GM19463 (cell line): Measurements from ENCODE around the gene NAT14.
A peak's percentile ranks its signal among the peaks of the same experiment; 100 is the strongest.

Experiments used
- ATAC-seq: cut with Tn5 transposase; IDR thresholded peaks from one replicate; pipeline ENCODE4 v1.9.1; 2021; ENCODE audit warnings: mild to moderate bottlenecking, moderate library complexity; ENCODE audit not compliant: unreplicated experiment

NAT14 gene

DNA sequence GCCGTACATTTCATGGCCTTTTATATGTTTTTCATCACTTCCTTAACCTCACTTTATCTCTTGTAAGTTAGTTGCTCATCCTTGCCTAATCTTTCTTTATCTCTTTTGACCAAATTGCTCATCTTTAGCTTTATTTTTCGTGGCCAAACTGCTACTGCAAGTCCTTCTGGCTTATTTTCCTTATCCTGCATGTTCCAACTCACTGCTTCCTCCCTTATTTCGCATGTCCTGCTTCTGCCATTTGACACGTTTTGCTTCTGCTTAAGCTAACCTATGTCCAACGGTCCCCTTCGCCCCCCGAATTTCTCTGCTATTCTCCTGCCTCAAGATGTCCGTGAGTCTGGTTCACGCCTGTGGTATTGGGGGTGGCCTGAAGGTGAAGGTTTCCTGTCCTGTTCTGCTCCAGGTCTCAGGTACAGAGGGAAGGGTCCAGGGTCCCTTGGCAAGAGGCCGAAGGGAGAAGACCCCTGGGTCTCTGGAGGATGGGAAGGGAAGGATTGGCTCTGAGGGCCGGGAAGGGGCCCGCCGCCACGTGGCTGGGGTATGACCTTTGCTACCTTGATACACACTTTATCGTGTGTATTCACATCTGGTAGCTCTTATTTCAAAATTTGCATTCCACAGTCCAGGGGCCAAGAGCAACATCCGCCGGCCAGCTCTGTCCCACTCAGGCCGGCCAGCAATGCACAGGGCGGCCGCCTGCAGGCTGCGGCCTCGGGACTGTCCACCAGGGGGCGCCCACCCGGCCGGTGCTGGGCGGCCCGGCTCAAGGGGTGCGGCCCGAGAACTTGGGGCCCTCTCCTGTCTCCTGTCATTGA is 17.5 kb upstream of the NAT14 start:
- no peak for ATAC-seq

DNA sequence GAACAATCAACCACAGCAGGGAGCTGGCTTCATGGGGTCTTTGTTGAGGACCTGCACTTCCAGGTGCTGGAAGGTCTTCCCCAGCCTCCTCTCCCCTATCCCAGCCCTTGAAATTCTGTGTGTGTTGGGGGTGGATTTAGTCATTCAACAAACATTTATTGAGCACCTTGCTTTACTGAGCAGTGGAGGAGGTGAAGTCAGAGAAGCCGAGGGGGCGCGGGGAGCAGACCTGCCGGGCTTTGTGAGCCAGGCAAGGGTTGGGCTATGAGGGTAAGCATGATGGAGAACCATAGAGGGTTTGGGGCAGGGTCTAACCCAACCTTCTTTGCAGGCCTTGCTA is 17.0 kb upstream of the NAT14 start:
- no peak for ATAC-seq

DNA sequence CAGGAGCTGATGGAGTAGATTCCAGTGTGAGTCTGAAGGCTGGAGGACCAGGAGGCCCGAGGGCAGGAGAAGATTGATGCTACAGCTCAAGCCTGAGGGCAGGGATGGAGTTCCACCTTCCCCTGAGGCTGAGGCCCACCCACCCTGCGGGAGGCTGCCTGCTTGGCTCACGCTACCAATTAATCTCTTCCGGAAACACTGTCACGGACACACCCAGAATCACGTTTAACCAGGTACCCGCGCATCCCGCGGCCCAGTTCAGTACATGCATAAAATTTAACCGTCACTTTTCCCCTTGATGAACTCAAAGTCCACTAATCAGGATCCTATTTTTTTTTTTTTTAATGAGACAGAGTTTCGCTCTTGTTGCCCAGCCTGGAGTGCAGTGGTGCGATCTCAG is 13.7 kb upstream of the NAT14 start:
- no peak for ATAC-seq

DNA sequence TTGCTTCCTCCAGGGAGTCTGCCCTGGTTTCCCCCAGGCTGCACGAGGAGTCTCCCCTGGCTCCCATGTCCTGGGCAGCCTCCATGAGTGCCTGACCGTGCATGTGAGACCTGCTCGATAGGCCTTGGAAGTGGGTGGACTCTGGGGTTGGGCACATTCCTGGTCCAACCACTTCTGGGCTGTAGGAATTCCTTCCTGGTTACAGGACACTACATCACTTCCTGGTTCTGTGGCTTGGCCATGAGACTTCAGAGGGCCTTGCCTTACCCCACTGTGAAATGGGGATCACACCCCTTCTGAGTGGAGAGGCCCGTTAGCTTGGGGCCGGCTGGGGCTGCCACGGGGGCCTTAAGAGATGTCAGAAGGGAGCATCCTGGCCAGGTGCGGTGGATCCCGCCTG is 12.5 kb upstream of the NAT14 start:
- no peak for ATAC-seq

DNA sequence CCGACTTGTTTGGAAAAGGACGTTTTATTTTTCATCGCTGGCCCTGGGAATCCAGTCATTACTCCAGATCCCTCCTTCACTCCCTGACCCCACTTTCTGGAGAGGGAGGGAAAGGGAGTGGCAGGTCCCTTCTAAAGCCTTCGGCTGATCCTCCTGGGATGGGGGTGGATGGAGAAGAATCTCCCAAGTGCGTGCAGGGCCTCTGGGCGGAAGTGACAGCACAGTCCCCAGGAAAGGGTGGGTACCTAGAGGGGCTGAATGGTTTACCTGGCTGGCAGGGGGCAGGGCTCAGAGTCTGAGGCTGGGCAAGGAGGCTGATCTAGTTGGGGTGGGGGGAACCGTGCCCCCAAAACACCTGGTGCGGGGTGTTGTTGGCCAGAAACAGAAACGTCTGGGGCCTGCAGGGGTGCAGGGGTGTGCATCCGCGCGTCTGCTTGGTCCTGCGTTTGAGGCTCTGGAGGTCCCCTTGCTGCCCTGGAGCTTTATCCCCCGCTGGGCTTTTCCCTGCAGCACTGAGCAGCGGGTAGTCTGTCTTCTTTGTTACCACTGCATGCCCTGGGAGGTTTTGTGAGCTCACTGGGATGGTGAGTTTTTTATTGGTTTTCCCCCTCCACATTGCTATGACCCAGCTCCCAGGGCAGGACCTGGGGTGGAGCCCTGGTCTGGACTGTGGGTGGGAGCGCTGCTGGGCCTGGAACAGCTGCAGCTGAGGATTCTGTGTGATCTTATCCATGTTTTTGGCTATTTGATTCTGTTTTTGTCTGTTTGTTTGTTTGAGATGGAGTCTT is 11.6 kb upstream of the NAT14 start:
- ATAC-seq: no peak

DNA sequence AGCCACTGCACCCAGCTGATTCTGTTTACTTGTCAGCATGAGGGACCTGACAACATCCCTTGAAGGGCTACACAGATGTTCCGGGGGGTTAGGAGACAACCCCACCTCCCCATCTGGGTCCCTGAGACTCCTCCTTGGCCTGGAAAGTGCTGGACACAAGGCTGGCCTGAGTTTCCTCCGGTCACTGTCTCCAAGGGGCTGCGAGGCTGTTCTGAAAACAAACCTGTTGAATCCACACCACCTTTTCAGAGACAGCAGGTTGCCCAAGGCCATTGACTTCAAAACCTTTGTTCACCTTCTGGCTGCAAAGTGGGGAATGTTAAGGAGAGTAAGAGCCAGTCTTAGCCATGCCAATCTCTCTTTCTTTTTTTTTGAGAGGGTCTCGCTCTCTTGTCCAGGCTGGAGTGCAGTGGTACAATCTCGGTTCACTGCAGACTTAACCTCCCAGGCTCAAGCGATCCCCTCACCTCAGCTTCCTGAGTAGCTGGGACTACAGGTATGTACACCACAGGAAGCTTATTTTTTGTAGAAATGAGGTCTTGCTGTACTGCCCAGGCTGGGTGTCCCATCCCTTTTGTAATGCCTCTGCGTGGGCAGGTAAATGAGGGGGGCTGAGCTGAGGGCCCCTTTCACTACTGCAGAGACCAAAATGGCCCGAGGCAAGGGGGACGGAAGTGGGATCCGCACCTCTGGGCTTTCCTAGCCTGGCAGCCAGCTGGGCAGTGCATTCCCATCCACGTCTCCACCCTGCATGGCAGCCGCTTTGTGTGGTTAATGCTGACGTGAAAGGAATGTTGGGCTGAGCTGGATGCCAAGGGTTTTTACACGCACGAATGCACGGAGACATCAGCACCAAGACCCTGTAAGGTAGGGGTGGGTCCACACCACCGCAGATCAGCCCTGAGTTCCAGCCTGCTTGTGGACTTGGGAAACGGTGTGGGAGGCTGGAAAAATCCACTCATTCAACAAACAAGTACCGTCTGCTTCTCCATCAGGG is 10.4 kb upstream of the NAT14 start:
- no peak for ATAC-seq

DNA sequence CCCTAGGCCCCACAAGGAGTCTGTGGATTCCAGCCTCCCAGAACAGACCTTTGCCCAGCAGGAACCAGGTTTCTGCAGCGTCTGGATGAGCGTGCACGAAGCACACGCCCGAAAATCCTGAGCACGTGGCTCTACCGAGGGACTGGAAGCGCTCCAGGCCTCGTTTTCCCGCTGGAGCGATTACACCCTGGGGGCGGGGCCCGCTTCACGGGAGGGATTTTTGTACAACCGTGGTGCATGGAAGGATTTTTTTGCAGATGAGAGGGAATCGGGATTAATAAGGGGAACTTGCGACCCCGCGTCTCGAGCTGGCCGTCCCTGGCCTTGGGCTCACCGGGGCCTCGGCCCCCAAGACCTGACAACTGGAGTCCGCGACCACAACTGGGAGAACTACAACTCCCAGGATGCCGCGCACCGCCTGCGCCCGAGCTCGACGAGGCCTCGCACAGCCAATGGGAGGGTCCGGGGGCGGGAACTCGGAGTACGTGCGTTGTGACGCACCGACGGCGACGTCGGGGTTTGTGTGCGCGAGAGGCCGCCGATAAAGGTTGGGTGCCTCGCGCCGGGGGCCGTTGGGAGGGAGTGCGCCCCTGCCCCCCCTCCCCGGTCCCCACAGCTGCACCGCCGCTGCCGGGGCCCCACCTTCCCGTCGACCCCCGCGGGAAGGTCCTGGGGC is 8.8 kb upstream of the NAT14 start, which contains the start of gene ZNF628:
Gene ZNF628, plus strand, starts transcription at position 518 of the 676 bp plus-strand sequence. CDS start 3,294 bp downstream, outside the sequence.
- ATAC-seq: peak; percentile 92

DNA sequence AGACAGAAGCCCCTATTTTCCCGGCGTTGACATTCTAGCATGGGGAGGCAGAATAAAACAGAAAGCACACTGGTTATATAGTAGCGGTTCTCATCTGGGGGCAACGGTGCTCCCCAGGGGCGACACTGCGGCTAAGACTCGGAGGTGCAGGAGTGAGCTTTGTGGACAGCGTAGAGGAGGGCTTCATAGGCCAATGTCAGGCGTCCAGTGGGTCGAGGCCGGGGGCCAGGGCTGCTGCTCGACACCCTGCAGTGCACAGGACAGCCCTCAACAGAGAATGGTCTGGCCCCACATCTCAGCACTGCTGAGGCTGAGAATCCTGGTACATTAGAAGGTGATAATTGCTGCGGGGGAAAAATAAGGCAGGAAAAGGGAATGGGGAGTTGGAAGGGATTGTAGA is 7.1 kb upstream of the NAT14 start:
- no peak for ATAC-seq

DNA sequence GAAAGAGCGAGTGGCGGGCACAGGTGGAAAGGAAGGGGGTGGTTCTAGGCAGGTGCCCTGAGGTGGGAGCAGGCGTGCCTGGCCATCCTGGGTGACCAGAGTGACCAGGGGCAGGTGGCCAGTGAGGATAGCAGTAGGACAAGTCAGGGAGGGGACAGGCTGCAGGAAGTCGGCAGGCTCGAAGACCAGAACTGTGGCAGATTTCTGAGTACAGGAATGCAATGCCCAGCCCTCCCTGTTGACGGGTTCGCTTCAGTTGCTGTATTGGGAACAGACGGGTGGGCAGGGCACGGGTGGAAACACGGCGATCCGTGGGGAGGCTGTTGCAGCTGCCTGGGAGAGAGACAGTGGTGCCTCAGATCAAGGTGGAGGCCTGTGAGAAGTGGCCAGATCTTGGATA is 6.6 kb upstream of the NAT14 start:
- ATAC-seq: no peak

DNA sequence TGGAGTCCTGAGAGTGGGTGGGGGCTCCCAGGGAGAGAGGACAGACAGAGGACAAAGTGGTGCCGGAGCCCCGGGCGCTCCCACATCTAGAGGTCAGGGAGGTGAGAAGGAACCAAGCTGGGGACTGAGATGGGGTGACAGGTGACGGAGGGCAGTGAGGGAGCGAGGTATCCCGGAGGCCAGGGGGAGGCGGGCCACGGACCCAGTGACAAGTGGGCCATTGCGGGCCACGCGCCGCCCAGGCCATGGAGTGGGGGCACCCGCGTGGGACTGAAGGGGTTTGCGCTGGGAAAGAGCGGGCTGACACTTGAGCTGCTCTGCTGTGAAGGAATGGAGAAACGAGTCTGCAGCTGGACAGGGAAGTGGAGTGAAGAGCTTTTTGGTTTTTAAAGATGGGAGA is 5.9 kb upstream of the NAT14 start:
- no peak for ATAC-seq

DNA sequence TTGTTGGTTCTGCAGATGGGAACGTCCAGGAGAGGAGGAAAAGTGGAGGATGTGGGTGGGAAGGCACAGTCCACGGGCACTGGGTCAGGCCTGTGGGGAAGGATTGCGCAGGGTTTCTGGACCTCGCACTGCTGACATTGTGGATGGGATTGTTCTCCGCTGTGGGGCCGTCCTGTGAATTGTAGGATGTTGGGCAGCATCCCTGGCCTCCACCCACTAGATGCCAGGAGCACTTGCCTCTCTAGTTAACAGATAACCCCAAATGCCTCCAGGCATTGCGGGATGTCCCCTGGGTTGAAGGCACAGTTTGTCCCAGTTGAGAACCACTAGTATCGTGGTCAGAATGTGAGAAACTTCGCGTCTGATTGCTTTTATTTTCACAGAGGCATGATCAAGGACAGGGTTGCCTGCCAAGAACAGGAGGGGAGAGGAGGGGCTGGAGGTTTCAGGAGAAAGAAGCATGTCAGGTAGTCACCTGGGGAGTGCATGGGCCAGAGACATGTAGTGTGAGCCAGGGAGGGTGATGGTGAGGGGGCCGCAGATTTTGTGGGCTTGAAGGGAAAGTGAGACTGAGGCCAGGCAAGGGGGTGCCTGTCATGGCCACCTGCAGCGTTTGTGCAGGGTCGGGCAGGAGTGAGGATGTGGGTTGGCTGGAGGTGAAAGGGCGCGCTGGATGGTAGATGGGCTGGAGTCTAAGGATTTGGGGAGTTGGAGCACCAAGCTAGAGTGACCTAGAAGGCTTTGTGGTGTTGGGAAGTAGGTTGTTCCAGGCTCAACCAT is 5.3 kb upstream of the NAT14 start:
- ATAC-seq: no peak

DNA sequence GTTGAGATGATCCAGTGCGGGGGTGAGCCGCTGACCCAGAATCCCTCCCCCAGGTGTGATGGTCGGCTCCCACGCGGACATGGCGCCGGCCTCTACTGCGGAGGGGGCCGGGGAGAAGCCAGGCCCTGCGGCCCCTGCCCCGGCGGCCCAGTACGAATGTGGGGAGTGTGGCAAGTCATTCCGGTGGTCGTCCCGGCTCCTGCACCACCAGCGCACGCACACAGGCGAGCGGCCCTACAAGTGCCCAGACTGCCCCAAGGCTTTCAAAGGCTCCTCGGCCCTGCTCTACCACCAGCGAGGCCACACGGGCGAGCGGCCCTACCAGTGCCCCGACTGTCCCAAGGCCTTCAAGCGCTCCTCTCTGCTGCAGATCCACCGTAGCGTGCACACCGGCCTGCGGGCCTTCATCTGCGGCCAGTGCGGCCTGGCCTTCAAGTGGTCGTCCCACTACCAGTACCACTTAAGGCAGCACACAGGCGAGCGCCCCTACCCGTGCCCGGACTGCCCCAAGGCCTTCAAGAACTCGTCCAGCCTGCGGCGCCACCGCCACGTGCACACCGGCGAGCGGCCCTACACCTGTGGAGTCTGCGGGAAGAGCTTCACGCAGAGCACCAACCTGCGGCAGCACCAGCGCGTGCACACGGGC is 3.7 kb upstream of the NAT14 start:
- ATAC-seq: no peak

DNA sequence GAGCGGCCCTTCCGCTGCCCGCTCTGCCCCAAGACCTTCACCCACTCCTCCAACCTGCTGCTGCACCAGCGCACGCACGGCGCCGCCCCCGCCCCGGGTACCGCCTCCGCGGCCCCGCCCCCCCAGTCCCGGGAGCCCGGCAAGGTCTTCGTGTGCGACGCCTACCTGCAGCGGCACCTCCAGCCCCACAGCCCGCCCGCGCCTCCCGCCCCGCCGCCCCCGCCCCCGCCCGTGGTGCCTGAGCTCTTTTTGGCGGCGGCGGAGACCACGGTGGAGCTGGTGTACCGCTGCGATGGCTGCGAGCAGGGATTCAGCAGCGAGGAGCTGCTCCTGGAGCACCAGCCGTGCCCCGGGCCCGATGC is 3.2 kb upstream of the NAT14 start:
- no peak for ATAC-seq

DNA sequence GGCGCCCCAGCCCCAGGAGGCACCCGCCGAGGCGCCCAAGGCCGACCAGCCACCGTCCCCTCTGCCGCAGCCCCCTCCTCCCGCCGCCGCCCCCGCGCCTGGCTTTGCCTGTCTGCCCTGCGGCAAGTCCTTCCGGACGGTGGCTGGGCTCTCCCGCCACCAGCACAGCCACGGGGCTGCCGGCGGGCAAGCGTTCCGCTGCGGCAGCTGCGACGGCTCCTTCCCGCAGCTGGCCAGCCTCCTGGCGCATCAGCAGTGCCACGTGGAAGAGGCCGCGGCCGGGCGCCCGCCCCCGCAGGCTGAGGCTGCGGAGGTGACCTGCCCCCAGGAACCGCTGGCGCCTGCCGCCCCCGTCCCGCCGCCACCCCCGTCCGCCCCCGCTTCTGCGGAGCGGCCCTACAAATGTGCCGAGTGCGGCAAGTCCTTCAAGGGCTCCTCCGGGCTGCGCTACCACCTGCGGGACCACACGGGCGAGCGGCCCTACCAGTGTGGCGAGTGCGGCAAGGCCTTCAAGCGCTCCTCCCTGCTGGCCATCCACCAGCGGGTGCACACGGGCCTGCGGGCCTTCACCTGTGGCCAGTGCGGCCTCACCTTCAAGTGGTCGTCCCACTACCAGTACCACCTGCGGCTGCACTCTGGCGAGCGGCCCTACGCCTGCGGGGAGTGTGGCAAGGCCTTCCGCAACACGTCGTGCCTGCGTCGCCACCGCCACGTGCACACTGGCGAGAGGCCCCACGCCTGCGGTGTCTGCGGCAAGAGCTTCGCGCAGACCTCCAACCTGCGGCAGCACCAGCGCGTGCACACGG is 2.6 kb upstream of the NAT14 start:
- no peak for ATAC-seq

DNA sequence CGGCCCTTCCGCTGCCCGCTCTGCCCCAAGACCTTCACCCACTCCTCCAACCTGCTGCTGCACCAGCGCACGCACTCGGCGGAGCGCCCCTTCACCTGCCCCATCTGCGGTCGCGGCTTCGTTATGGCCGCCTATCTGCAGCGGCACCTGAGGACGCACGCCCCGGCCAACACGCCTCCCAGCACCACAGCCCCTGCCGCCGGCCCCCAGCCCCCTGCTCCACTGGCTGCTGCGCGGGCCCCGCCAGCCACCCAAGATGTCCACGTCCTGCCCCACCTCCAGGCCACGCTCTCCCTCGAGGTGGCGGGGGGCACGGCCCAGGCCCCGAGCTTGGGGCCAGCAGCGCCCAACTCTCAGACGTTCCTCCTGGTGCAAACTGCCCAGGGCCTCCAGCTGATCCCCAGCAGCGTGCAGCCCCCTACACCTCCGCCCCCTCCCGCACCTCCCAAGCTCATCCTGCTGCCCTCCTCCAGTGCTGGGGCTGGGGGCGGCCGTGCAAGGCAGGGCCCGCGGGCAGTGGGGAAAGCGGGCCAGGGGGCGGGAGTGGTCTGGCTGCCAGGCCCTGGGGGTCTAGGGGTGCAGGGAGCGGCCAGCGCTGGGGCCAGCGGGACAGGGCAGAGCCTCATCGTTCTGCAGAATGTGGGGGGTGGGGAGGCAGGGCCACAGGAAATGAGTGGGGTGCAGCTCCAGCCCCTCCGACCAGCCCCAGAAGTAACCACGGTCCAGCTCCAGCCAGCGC is 1.9 kb upstream of the NAT14 start:
- no peak for ATAC-seq

DNA sequence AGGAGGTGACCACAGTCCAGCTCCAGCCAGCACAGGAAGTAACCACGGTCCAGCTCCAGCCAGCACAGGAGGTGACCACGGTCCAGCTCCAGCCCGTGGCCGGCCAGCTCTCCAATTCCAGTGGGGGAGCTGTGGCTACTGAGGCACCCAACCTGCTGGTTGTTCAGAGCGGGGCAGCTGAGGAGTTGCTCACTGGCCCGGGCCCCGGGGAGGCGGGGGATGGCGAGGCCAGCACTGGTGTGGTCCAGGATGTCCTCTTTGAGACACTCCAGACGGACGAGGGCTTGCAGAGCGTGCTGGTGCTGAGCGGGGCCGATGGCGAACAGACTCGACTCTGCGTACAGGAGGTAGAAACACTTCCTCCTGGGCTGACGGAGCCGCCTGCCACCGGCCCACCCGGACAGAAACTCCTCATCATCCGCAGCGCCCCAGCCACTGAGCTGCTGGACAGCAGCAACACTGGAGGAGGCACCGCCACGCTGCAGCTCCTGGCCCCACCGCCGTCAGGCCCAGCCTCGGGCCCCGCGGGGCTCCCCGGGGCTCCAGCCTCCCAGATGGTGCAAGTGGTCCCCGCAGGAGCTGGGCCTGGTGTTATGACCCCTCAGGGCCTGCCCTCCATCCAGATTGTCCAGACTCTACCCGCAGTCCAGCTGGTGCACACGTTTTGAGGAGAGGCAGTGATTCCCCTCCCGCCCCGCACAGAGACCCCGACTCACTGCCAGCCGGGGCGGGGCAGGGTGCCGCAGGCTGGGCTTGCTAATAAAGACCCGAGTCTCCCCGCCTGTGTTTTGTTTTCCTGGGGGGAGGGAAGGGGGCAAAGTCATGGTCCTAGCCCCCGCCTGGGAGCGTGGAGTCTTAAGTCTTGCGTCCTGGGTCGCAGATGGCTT is 1.0 kb upstream of the NAT14 start:
- ATAC-seq: no peak

DNA sequence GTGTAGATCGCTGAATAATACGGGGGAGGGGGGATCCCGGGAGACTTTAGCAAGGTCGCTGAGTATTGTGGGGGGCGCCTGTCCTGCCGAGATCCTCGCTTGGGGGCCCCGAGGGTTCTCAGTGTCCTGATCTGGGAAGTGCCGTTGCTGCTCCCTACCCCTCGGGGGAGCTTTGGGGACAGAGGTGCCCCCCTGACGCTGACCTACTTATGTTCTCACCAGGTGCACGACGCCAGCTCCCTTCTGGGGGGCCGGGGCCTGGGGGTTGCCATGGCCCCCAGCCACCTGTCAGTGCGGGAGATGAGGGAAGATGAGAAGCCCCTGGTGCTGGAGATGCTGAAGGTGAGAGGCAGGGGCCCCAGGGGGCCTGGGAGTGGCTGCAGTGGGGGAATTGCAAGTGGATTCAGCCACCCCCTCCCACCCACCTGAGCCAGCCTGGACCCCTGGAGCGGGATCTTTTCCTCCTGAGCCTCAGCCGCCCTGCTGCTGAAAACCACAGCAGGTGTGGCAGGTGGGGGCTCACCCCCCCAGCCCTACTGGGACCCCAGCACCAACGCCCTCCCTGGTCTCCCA is 537 bp downstream of the NAT14 start:
- ATAC-seq: no peak
